Lower leg skin (tissue), 4 donors: Measurements from ENCODE around the gene CTSO. TPM values are rescaled to one million over a fixed set of nuclear protein-coding genes. Genes with fewer than 3 reads are reported as not detected.

Experiments
- DNase-seq, 2 donors: peaks; one replicate each; pipeline ENCODE4 v3.0.0-alpha.2; 2019; ENCODE audit warnings: low spot score in 2 of 2
- H3K4me3 ChIP-seq: fragments of 200-600 bp; sonication (generic); 2 replicates; pipeline ENCODE4 v1.5.1; 2017; ENCODE audit warnings: mild to moderate bottlenecking, low read depth; ENCODE audit not compliant: poor library complexity, severe bottlenecking
- CTCF ChIP-seq, 3 donors: fragments of 450-650 bp; IDR thresholded peaks; one replicate each; pipeline ENCODE4 v1.5.1; 2016; ENCODE audit warnings: antibody characterized with exemption in 3 of 3, mild to moderate bottlenecking in 3 of 3, moderate library complexity in 2 of 3
- POLR2A ChIP-seq, 2 donors: fragments of 450-650 bp; IDR thresholded peaks; one replicate each; pipeline ENCODE4 v1.6.1; 2016 to 2017; ENCODE audit warnings: antibody characterized with exemption in 2 of 2, mild to moderate bottlenecking in 1 of 2, moderate library complexity in 1 of 2
- WGBS, 2 donors: methylation state at CpG; one replicate each; pipeline ENCODE4 v1.1.5; 2018; 5-methylcytosine and 5-hydroxymethylcytosine counted together
- intact Hi-C: fragments of 100-400 bp; cut with DNase I; formaldehyde crosslinking; loops from one replicate; pipeline ENCODE4 v1.15.0; 2023; ENCODE audit warnings: low total_unique reads
- total RNA-seq, 4 donors: library from RNA; depleted of rRNA; stranded (reverse); fragments of >200 nt; gene quantifications; one replicate each; pipeline ENCODE4 v1.1.0, GENCODE V29; 2016

Gene CTSO
- total RNA-seq, 4 donors from 2014 or later = 5.1 to 13.0 (median 9.1) TPM

- intact Hi-C loops = no loop called here
- TF ChIP-seq CTCF (IDR thresholded peaks at IDR 0.05) (no peak), POLR2A (IDR thresholded peaks at IDR 0.05) (no peak)
- H3K4me3 ChIP-seq = no peak overlapping the region
- 52 to 56% methylated on average over 2 of the region's 2 CpGs for WGBS, 2 donors
- DNase-seq = no peak
These were observed 29.2 kb upstream of the CTSO start for GRCh38 chr4:155982736-155983385.

GRCh38 chr4:155978810-155979209 lies 25.1 kb upstream of the CTSO start:
- no peak for TF ChIP-seq POLR2A (IDR thresholded peaks at IDR 0.05)
- TF ChIP-seq CTCF (IDR thresholded peaks at IDR 0.05) = no peak
- DNase-seq = no peak
- 83 to 97% methylated on average over 4 of the region's 4 CpGs for WGBS, 2 donors
- intact Hi-C loops = no loop called here
- H3K4me3 ChIP-seq = no peak overlapping the region

- H3K4me3 ChIP-seq = no peak overlapping the region
- intact Hi-C loops = no loop called here
- TF ChIP-seq CTCF (IDR thresholded peaks at IDR 0.05) = no peak
- TF ChIP-seq POLR2A (IDR thresholded peaks at IDR 0.05) = no peak
- WGBS, 2 donors = 63 to 72% methylated on average over 2 of the region's 2 CpGs
- DNase-seq = no peak
These were observed 21.8 kb upstream of the CTSO start for GRCh38 chr4:155975511-155975910.

GRCh38 chr4:155974996-155975395 lies 21.3 kb upstream of the CTSO start:
- DNase-seq = no peak
- H3K4me3 ChIP-seq = no peak overlapping the region
- TF ChIP-seq CTCF (IDR thresholded peaks at IDR 0.05) = no peak
- no peak for TF ChIP-seq POLR2A (IDR thresholded peaks at IDR 0.05)
- 22 to 24% methylated on average over 3 of the region's 3 CpGs for WGBS, 2 donors
- intact Hi-C loops = no loop called here

GRCh38 chr4:155974476-155974749 lies 20.7 kb upstream of the CTSO start:
- TF ChIP-seq POLR2A (IDR thresholded peaks at IDR 0.05) = no peak
- TF ChIP-seq CTCF (IDR thresholded peaks at IDR 0.05) = no peak
- intact Hi-C loops = no loop called here
- 55 to 74% methylated on average over 1 of the region's 1 CpG for WGBS, 2 donors
- no peak for DNase-seq
- no peak overlapping the region for H3K4me3 ChIP-seq
